ENCODE results near the gene ROBO4.

Gene ROBO4

DNA sequence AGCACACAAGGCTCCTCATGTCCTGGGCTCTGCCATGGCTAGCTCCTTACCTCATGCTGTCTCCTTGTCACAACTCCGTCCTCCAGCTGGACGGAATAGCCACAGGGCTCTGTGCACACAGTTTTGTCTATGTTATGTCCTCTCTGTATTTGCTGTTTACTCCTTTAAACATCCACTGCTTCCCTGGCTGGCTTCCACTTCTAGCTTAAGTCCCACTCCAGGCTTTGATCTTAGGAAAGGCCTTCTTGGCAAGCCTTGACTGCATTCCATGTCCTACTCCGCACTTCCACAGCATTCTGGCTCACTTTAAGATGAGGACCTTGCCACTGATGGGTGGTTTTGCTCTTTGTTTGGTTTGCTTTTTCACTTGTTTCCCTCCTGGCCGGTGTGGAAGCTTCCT lies 55.4 kb downstream of the ROBO4 start:
- no peak for TF ChIP-seq GATA2 (IDR thresholded peaks at IDR 0.05; ENCODE audit: low read depth, low read length)
- TF ChIP-seq GATA3 (IDR thresholded peaks at IDR 0.05; ENCODE audit: low read depth, low read length) = no peak

GRCh38 chr11:124841840-124842239 lies 55.8 kb downstream of the ROBO4 start:
- TF ChIP-seq GATA2 (IDR thresholded peaks at IDR 0.05; ENCODE audit: low read depth, low read length) = no peak

DNA sequence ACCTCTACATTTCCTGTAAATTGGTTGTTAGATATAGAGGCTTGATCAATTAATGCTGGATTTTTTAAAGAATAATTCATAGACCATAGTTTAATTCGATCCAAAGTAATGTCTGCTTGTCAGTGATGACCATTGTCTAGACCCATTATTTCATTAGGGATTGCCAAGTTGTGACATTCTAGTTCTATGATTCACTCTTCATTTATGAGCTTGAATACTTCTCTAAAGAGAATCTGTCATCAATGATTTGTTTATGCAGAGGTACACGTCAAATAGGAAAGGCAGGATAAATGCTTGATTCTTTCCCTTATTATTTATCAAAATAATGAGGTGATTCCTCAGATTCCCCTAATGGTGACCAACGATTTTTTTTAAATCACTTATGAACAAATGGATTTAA lies 56.5 kb downstream of the ROBO4 start:
- no peak for TF ChIP-seq GATA3 (IDR thresholded peaks at IDR 0.05; ENCODE audit: low read depth, low read length)
- TF ChIP-seq GATA2 (IDR thresholded peaks at IDR 0.05; ENCODE audit: low read depth, low read length) = no peak

GRCh38 chr11:124840666-124841065 lies 57.0 kb downstream of the ROBO4 start:
- TF ChIP-seq GATA3 (IDR thresholded peaks at IDR 0.05; ENCODE audit: low read depth, low read length) = no peak
- no peak for TF ChIP-seq GATA2 (IDR thresholded peaks at IDR 0.05; ENCODE audit: low read depth, low read length)

DNA sequence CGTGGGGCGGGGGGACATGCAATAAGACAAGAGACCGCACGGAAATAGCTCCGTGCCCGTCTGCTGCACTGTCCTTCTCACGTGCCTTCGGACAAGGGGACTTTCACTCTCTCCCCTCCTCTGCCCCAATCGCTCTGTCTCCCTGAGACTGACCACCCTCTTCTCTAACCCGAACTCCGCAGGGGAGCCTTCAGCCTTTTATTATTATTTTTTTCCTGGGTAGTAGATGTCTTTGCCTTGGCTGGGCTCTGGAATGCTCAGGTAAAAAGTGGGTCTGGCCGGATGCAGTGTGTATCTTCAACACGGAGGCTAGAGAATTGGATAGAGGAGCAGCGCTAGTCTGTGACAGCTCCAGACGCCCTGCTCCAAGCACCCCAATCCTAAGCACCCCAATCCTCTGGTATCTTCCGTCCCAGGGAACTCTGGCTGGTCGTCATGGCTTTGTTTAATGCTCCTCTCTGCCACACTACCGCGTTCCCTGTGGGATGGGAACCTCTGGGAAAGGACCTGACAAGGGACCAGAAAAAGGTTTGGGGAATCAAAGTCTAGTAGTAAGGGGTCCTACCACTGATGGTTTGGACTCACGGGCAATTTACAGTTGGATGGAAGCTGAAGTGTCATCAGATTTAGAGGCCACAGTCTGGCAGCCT lies 57.6 kb downstream of the ROBO4 start:
- TF ChIP-seq GATA2 (IDR thresholded peaks at IDR 0.05; ENCODE audit: low read depth, low read length) (no peak), GATA3 (IDR thresholded peaks at IDR 0.05; ENCODE audit: low read depth, low read length) (no peak)

- no peak for TF ChIP-seq GATA2 (IDR thresholded peaks at IDR 0.05; ENCODE audit: low read depth, low read length)
- no peak for TF ChIP-seq GATA3 (IDR thresholded peaks at IDR 0.05; ENCODE audit: low read depth, low read length)
Measured at GRCh38 chr11:124839128-124839971, 58.3 kb downstream of the ROBO4 start.

DNA sequence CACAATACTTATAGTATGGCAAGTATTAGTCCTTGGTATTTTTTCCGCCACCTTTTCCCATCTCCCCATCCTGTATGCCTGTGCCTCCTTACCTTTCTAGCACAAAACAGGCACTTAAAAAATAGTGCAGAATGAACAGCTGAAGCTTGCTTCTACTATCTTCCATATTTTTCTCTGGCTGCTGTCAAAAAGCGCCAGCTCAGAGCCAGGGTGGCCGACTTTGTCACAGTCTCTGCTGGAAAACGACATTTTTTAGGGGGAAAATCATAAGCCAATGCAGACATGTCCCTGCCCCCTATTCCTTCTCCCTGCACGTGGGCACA lies 58.9 kb downstream of the ROBO4 start:
- TF ChIP-seq GATA2 (IDR thresholded peaks at IDR 0.05; ENCODE audit: low read depth, low read length) (no peak), GATA3 (IDR thresholded peaks at IDR 0.05; ENCODE audit: low read depth, low read length) (no peak)

DNA sequence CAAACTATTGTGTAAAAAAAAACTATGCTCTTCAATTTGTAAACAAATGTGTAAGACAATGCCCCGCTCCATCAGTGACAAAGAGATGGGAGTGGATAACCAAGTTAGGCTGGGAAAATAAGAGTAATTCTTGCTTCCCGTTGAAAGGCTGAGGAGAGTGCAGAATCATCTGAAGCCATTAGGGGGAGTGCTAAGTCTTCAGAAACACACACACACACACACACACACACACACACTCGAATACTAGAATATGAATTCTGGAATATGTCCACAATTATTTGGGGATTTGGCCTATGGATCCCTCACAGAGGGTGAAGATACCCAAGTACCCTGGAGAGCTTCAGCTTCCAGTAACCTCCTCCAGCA lies 60.2 kb downstream of the ROBO4 start:
- TF ChIP-seq GATA3 (IDR thresholded peaks at IDR 0.05; ENCODE audit: low read depth, low read length) (no peak), GATA2 (IDR thresholded peaks at IDR 0.05; ENCODE audit: low read depth, low read length) (no peak)

- no peak for TF ChIP-seq GATA3 (IDR thresholded peaks at IDR 0.05; ENCODE audit: low read depth, low read length)
- no peak for TF ChIP-seq GATA2 (IDR thresholded peaks at IDR 0.05; ENCODE audit: low read depth, low read length)
Measured at GRCh38 chr11:124835918-124836317, 61.7 kb downstream of the ROBO4 start.

DNA sequence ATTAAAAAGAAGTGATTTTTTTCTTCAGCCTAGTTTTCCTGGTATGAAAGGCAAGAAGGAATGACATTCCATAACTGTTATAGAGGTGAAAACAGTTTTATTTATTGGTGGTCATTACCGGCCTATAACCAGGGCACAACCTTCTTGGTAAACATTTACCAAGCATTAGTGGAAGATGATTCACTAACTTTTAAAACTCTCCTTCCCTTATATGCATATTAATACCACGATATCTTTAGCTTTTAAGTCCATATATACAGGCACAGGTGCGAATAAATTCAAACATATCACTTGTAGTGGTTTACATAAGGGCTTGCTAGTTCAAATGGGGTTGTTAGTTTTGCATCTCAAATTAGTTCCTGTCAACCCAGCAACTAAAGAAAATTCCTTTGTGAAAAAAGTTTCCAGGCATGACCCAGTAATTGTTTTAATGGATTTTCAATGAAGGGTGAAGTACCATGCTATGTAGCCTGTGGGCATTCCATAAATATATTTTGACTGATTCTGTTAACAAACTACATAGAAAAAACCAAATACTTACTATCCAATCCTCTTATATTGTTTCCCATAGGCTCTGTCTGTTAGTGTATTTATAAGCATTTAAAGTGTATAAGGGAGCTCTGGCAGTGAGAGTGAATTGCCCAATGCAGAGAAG lies 63.0 kb downstream of the ROBO4 start:
- TF ChIP-seq GATA3 (IDR thresholded peaks at IDR 0.05; ENCODE audit: low read depth, low read length) (no peak), GATA2 (IDR thresholded peaks at IDR 0.05; ENCODE audit: low read depth, low read length) (no peak)
